GM12891 (cell line): ENCODE measurements around the gene COL5A1.

Experiments
- DNase-seq: peaks from one replicate; pipeline ENCODE4 v3.0.0; 2011; ENCODE audit warnings: low spot score; ENCODE audit not compliant: insufficient read length
- FAIRE-seq: peaks from 2 replicates; lab custom pipeline; 2011; peaks lifted over from hg19 to GRCh38; lab: Jason Lieb, UNC
- PAX5 ChIP-seq: IDR thresholded peaks from 2 replicates; pipeline ENCODE4 v1.6.1; 2011; ENCODE audit warnings: low read length, moderate library complexity, mild to moderate bottlenecking; ENCODE audit not compliant: insufficient read depth, severe bottlenecking
- POLR2A ChIP-seq: IDR thresholded peaks from 2 replicates; pipeline ENCODE4 v1.6.1; 2011; ENCODE audit warnings: low read depth, low read length, control low read depth
- POLR2AphosphoS5 ChIP-seq: IDR thresholded peaks from 2 replicates; pipeline ENCODE4 v1.6.1; 2011; ENCODE audit warnings: low read depth, low read length, control low read depth
- POU2F2 ChIP-seq: IDR thresholded peaks from 2 replicates; pipeline ENCODE4 v1.6.1; 2011; ENCODE audit warnings: low read depth, mild to moderate bottlenecking, control low read depth, low read length, moderate library complexity
- SPI1 ChIP-seq: IDR thresholded peaks from 2 replicates; pipeline ENCODE4 v1.6.1; 2011; ENCODE audit warnings: low read depth, low read length, control low read depth
- TAF1 ChIP-seq: IDR thresholded peaks from 2 replicates; pipeline ENCODE4 v1.6.1; 2011; ENCODE audit warnings: low read depth, low read length, control low read depth

COL5A1 gene

DNA sequence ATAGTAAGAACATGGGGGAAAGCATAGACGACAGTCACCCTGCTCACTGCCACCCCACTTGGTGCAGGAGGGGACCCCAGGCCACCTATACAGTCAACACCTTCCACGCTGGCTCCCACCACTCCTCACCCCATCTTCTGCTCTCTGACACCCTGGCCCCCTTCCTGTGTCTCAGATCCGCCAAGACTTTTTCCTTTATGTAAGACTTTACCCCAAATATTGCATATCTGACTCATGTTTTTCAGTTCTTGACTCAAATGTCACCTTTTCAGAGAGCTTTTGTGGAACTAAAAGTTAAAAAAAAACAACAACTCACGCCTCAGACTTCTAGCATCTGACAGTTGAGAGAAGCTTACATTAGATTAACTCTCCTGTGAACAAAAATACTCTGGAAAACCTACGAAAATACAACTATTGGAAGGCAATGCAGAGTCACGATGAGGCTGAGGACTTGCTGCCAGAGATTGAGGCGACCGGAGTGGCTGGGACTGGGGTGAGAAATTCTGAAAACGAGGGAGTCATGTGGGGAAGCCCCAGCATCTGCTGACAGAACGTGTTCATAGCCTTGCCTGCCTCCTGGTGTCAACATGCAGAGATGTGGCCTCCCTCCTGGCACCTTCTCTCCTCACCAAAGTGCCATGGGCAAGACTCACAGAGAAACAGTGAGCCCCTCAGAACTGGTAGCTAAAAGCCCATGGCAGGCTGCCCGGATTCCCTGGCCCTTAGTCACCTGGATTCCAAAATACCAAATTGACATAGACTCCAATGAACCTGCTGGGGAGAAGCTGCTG is 216.6 kb downstream of the COL5A1 start:
- no peak for TF ChIP-seq TAF1
- peak; percentile 61; the same call in 1 of the 2 replicates for TF ChIP-seq POU2F2
- peak; percentile 64 for TF ChIP-seq SPI1
- FAIRE-seq, result peak; percentile 93
- no peak for DNase-seq

GRCh38 chr9:134860510-134860909 is 218.9 kb downstream of the COL5A1 start:
- TF ChIP-seq POU2F2 (no peak), SPI1 (no peak), TAF1 (no peak), POLR2A (no peak), POLR2AphosphoS5 (no peak), PAX5 (no peak)
- FAIRE-seq, result no peak
- DNase-seq, result no peak

DNA sequence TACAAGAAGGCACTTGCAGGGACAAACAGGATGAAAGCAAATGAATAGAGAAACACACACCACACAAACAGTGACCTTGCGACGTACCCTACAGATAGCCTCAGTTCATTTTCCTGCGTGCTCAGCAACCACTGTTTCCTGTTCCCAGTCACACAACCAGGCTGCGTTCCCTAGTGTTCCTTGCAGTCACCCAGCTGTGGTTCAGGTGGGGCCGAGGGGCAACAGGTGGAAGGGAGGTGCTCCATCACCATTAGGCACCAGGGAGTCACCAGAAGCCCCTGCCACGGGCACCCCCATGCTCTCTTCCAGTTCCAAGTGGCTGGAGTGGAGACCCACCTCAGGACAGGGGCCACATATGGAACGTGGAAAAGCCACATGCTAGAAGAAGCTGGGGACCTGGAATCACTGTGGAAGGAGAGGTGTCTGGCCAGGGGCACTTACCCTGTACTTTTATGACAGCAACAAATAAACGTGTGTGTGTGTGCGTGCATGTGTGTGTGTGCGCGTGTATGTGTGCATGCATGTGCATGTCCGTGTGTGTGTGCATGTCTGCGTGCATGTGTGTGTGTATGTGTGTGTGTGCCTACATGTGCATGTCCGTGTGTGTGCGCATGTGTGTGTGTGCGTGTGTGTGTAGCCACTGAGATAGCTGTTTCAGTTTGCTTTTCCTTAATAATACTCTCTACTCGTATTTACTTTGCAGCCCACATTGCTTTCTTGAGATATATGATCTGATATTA is 220.2 kb downstream of the COL5A1 start:
- FAIRE-seq, result peak; percentile 47
- DNase-seq, result no peak
- no peak for TF ChIP-seq SPI1
- TF ChIP-seq POLR2A, result no peak
- no peak for TF ChIP-seq TAF1
- no peak for TF ChIP-seq POLR2AphosphoS5
- no peak for TF ChIP-seq PAX5
- no peak for TF ChIP-seq POU2F2

DNA sequence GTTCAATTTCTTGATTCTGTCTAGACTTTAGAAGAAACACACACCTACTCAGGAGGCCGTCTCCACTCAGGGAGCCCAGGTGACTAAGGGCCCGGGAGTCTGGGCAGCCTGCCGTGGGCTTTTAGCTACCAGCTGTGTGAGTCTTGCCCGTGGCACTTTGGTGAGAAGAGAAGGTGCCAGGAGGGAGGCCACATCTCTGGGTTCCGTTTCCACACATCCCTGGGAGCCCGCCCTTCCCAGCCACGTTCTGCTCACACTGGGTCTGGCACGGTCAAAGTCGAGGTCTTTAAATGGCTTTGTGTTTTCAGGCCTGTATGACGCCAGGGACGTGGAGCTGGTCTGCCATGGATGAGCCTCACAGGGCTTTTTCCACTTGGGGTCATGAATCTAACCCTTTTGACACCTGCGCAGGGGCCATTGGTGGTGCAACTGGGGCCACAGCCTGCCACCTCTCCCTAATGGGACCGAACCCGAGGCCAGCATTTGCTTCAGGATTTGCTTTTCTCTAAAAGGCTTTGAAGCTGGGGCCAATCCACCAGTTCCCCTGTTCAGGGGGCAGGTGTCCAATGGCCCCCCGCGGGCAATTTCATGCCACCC is 221.8 kb downstream of the COL5A1 start:
- no peak for DNase-seq
- FAIRE-seq, result no peak
- TF ChIP-seq SPI1 (no peak), PAX5 (no peak), POLR2AphosphoS5 (no peak), TAF1 (no peak), POLR2A (no peak), POU2F2 (no peak)

GRCh38 chr9:134863941-134864820 is 222.6 kb downstream of the COL5A1 start:
- FAIRE-seq (no peak), DNase-seq (no peak)
- no peak for TF ChIP-seq POLR2A
- TF ChIP-seq POU2F2, result no peak
- TF ChIP-seq TAF1, result no peak
- TF ChIP-seq POLR2AphosphoS5, result no peak
- no peak for TF ChIP-seq PAX5
- no peak for TF ChIP-seq SPI1

- TF ChIP-seq POLR2A (no peak), POU2F2 (no peak), PAX5 (no peak), TAF1 (no peak), POLR2AphosphoS5 (no peak), SPI1 (no peak)
These were observed 223.2 kb downstream of the COL5A1 start for GRCh38 chr9:134864821-134865190.

GRCh38 chr9:134867917-134868750 is 226.5 kb downstream of the COL5A1 start:
- no peak for DNase-seq
- peak; percentile 31 for FAIRE-seq

More at GRCh38 chr9:134864821-134865190, 223.2 kb downstream of the COL5A1 start:
- FAIRE-seq, result no peak
- no peak for DNase-seq

More at GRCh38 chr9:134867917-134868750, 226.5 kb downstream of the COL5A1 start:
- TF ChIP-seq POLR2AphosphoS5 (no peak), POLR2A (no peak), POU2F2 (no peak), SPI1 (no peak), TAF1 (no peak), PAX5 (no peak)
